K562 (cell line): ENCODE measurements around the gene DGCR8. TPM values are rescaled to one million over a fixed set of nuclear protein-coding genes. Genes with fewer than 3 reads are reported as not detected.
A peak's percentile ranks its signal among the peaks of the same experiment; 100 is the strongest.

Source experiments
- BACH1 ChIP-seq: fragments of 200-800 bp; sonication (Bioruptor generic); IDR thresholded peaks from 2 replicates; pipeline ENCODE4 v1.6.1; 2016; ENCODE audit warnings: missing genetic modification characterization, missing compliant biosample characterization
- BCOR ChIP-seq: fragments of 450-650 bp; IDR thresholded peaks from 2 replicates; pipeline ENCODE4 v1.6.1; 2016
- E2F6 ChIP-seq, 2 experiments: IDR thresholded peaks; 2 replicates each; pipeline ENCODE4 v1.6.1; 2011; ENCODE audit warnings: borderline replicate concordance in 1 of 2, control low read depth in 1 of 2, low read depth in 1 of 2, low read length in 1 of 2, mild to moderate bottlenecking in 1 of 2, mixed read lengths in 1 of 2, moderate library complexity in 1 of 2; ENCODE audit not compliant: insufficient read depth in 1 of 2, insufficient read length in 1 of 2, poor library complexity in 1 of 2, severe bottlenecking in 1 of 2; ENCODE audit errors: extremely low read depth in 1 of 2
- MCM2 ChIP-seq: fragments of 450-650 bp; IDR thresholded peaks from 2 replicates; pipeline ENCODE4 v1.6.1; 2017; ENCODE audit warnings: low read depth, mild to moderate bottlenecking
- MGA ChIP-seq: fragments of 450-650 bp; IDR thresholded peaks from 2 replicates; pipeline ENCODE4 v1.6.1; 2016; ENCODE audit warnings: mild to moderate bottlenecking, moderate library complexity
- MYNN ChIP-seq, 2 experiments: sonication (generic); formaldehyde crosslinking in 1 of 2; IDR thresholded peaks; 2 replicates each; pipeline versions ENCODE4 v1.5.0 to v1.6.1; 2016 to 2020; ENCODE audit warnings: antibody characterized with exemption in 1 of 2, missing genetic modification reagents in 1 of 2
- NKRF ChIP-seq: fragments of 450-650 bp; IDR thresholded peaks from 2 replicates; pipeline ENCODE4 v1.6.1; 2016; ENCODE audit warnings: borderline replicate concordance
- PHB ChIP-seq: fragments of 250-450 bp; sonication (Bioruptor Pico); IDR thresholded peaks from 2 replicates; pipeline ENCODE4 v1.5.0; 2021
- RBM14 ChIP-seq: fragments of 200-400 bp; formaldehyde crosslinking; IDR thresholded peaks from 2 replicates; pipeline ENCODE4 v1.6.1; 2018; ENCODE audit warnings: low read depth, mild to moderate bottlenecking, low read length, moderate library complexity, borderline replicate concordance; ENCODE audit not compliant: insufficient read depth
- RBM25 ChIP-seq: fragments of 200-400 bp; formaldehyde crosslinking; IDR thresholded peaks from 2 replicates; pipeline ENCODE4 v1.6.1; 2018; ENCODE audit warnings: low read length, low read depth, moderate library complexity; ENCODE audit not compliant: severe bottlenecking
- RUNX1 ChIP-seq: sonication (generic); IDR thresholded peaks from 2 replicates; pipeline ENCODE4 v1.6.1; 2016; ENCODE audit warnings: antibody characterized with exemption, low read depth
- ZNF23 ChIP-seq: fragments of 250-450 bp; sonication (Bioruptor Pico); IDR thresholded peaks from 2 replicates; pipeline ENCODE4 v1.4.0; 2020; ENCODE audit warnings: mild to moderate bottlenecking
- ZNF274 ChIP-seq: IDR thresholded peaks from 2 replicates; pipeline ENCODE4 v1.6.1; 2011; ENCODE audit warnings: low read depth, mild to moderate bottlenecking, low read length, moderate library complexity, borderline replicate concordance
- polyA plus RNA-seq, 8 experiments: library from polyadenylated mRNA; depleted of rRNA in 4 of 8; stranded (reverse) in 5 of 8; unstranded in 3 of 8; fragments of >200 nt; fragmentation: Nextera tagmentation in 2 of 8; fragmentation: Illumina TruSeq in 1 of 8; extraction: Ambion mirVana in 2 of 8; extraction: Trizol in 1 of 8; gene quantifications; 2 replicates each; pipeline versions ENCODE4 v1.2.1 to v1.2.3, GENCODE V29; 2011 to 2014; ENCODE audit warnings: inconsistent platforms in 1 of 8, missing spikeins in 1 of 8
- total RNA-seq, 7 experiments: library from RNA; depleted of rRNA in 6 of 7; stranded (reverse); fragments of >200 nt in 6 of 7; fragmentation: Illumina TruSeq in 2 of 7; extraction: Trizol in 2 of 7; gene quantifications; 2 replicates each; pipeline versions ENCODE4 v1.2.1 to v1.2.3, GENCODE V29; 2011 to 2021; ENCODE audit warnings: low replicate concordance in 1 of 7

Gene DGCR8
- total and polyA plus RNA-seq, 9 of the 15 experiments (the other 6 are each of a cell fraction or from before 2014, with no cell fraction given) = 5.9 to 144 (median 80.1) TPM

- TF ChIP-seq RBM14 = no peak
- TF ChIP-seq BCOR = 0 out of 2 replicates have a peak, but pooled peaks have one; percentile 33
- TF ChIP-seq ZNF274 = no peak
- no peak for TF ChIP-seq RBM25
- no peak for TF ChIP-seq MGA
- no peak for TF ChIP-seq RUNX1
- 0 out of 2 replicates have a peak, but pooled peaks have one; percentile 7 for TF ChIP-seq NKRF
- peak in 1 of 2 experiments; percentile 0 for TF ChIP-seq E2F6 (IDR thresholded peaks at IDR 0.05; ENCODE audit: borderline replicate concordance in 1 of 2, extremely low read depth in 1 of 2, insufficient read depth in 1 of 2, insufficient read length in 1 of 2, low read depth in 1 of 2, low read length in 1 of 2, poor library complexity in 1 of 2, severe bottlenecking in 1 of 2)
- no peak for TF ChIP-seq BACH1 (tag)
- TF ChIP-seq MCM2 = no peak
- TF ChIP-seq MYNN (IDR thresholded peaks at IDR 0.05) = no peak
- TF ChIP-seq MYNN (CRISPR knock-in tag; IDR thresholded peaks at IDR 0.05) = peak; percentile 8; the same call in 1 of the 2 replicates
- TF ChIP-seq ZNF23 (CRISPR knock-in tag) = no peak
- no peak; the same call in 1 of the 2 replicates for TF ChIP-seq PHB (CRISPR knock-in tag)
Measured at GRCh38 chr22:20132686-20133246, 52.7 kb downstream of the DGCR8 start (continued).
